HG02571 (cell line): Measurements from ENCODE around the gene PRKAG2.

Source experiments
- ATAC-seq: cut with Tn5 transposase; IDR thresholded peaks from one replicate; pipeline ENCODE4 v1.9.1; 2021; ENCODE audit warnings: mild to moderate bottlenecking, moderate library complexity; ENCODE audit not compliant: unreplicated experiment

PRKAG2 gene

DNA sequence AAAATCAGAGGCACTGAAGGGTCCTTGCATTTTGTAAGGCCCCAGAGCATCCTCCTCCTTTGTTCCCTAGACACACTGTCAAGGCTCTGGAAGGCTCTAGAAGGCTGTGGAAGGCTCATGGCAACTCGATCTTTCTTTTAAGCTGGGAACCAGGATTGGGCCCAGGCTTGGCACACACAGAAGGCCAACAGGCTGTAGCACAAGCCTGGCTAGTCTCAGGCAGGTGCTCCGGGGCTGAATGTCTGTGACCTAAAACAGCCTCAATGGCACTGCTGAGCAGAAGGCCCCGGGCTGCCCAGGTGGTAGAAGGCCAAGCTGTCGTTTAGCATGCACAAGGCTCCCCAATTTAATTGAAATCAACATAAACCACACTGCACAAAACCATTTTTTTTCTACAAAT is 55.7 kb downstream of the PRKAG2 start:
- no peak for ATAC-seq

DNA sequence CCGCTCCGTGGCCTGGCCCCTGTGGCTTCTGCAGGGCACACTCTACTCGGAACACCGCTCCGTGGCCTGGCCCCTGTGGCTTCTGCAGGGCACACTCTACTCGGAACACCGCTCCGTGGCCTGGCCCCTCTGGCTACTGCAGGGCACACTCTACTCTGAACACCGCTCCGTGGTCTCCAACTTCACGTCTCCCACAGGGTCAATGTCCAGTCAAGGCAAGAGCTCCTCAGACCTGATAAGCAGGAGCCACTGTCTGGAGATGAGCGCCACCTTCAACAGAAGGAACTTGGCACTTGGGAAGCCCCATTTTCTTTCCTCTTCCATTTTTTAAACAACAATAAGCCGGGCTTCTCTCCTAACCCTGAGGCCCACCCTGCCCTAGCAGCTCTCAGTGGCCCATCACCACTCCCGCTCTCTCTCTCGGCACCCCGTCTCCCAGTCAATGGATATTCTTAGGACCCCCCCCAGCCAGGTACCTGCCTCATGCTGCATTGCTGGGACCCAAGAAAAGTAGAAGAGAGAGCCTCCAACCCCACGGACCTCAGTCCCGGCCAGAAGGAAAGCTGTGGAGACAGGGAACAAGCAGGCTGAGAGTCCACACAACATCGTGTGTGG is 56.3 kb downstream of the PRKAG2 start:
- no peak for ATAC-seq

DNA sequence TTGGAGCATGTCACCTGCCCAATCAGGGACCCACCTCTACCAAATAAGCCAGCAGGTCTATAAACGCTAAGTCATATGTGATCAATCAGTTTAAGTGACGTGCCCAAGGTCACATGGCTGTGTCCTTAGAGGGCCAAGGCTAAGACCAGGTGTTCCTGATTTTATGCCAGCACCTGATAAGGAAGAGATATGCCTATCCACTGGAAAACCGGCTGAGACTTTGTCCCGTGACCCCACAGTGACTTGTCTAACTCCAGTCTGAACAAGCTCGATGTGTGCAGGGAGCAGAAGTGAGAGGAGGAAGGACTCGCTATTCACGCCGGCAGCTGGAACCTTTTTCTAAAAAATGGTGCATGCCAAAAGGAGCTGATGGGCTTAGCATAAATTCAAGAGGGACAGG is 57.0 kb downstream of the PRKAG2 start:
- ATAC-seq: no peak

- ATAC-seq: no peak
Observed at GRCh38 chr7:151818674-151819519, 58.0 kb downstream of the PRKAG2 start.

DNA sequence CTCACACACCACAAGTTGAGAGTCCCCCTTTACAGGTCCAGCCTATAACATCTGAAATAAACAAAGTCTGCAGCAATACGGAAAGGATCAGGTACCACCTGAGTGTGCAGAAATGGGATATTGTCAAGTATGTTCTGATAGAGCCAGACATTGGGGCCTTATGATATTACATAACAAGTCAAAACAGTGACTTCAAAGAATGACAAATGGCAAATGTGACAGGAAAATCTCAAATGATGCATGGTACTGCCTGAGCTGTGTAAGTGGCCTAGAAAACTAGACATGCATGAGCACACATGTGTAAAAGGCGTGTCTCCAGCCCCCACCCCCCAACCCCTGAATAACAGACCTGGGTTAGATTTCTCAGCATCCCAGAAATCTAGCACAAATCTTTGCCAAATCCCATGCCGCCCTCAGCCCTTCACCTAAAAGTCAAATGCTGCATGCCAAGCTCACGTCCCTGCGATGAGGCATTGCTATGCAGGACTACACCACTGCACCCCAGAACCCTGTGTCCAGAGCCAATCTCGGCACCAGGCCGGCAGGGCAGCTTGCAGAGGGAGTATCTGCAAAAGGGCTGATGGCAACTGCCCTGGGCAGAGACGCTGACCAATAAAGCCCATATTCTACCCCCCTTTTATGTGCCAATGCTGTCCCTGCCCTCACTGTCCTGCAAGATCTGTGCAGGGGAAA is 58.8 kb downstream of the PRKAG2 start:
- no peak for ATAC-seq

DNA sequence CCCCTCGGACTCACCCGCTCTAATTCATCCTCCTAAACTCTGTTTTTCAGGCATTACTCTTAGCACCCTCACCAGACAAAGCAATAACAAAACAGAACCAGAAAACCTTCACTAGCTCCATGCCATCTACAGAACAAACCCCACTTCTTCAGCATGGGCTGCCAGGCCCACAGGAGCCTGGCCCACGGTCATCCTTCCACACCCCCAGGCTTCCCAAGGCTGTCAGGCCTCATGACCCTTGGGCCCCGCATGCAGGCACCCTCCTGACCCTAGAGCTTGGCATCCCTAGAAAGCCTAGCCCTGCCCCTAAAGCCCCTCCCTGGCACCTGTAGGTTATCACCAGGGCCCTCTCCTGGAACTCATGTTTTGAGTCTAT is 59.6 kb downstream of the PRKAG2 start:
- ATAC-seq: no peak

DNA sequence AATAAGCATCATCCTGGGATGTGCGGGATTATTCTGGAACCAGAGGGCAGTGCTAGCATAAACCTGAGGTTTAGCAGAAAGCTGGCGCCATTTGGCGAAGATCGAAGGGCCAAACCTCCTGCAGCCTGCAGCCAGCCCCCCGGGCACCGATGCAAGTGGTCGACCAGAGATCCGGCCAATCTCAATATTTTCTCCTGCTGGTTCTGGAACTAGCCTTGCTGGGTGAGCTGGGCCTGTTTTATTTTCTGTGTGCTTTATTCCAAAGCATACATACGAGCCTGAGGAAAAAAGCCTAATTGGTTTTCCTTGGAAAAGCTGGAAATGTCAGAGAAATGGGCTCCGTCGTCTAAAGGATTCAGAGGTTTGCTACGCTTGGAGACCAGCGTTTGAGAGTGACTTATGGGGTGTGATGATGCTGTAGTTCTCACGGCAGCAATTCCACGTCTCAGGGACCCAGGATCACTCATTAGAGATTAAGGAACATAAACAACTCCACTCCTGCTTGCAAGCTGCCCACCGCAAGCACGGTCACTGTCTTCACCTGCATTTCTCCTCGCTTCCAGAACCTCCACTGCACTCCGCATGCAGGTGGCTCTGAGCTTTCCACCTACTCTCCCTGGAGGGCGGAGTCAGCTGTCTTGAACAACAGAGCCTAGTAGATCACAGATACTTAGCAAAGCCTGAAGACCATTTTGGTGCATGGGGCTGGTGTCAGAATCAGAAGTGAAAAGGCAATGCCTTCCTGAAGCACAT is 60.2 kb downstream of the PRKAG2 start:
- no peak for ATAC-seq

DNA sequence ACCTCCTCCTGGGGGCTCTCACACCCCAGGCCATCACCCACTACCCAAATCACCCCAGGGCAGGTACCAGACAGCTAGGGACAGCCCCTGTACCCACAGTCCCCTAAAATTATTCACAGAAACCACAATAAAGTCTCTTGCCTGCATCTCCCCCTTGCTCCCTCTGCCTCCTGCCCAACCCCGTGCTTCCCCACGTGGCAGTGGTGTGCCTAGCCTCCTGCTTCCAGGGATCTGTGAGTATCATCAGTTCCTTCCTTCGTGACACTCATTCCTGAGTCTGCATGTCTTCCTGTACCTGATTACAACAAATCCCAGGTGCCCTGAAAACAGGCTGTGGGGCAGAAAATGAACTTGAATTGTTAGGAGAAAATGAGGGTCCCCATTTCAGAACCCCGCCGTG is 61.5 kb downstream of the PRKAG2 start:
- no peak for ATAC-seq

- no peak for ATAC-seq
Observed at GRCh38 chr7:151814400-151815009, 62.4 kb downstream of the PRKAG2 start.

GRCh38 chr7:151813997-151814396 is 62.9 kb downstream of the PRKAG2 start:
- no peak for ATAC-seq

DNA sequence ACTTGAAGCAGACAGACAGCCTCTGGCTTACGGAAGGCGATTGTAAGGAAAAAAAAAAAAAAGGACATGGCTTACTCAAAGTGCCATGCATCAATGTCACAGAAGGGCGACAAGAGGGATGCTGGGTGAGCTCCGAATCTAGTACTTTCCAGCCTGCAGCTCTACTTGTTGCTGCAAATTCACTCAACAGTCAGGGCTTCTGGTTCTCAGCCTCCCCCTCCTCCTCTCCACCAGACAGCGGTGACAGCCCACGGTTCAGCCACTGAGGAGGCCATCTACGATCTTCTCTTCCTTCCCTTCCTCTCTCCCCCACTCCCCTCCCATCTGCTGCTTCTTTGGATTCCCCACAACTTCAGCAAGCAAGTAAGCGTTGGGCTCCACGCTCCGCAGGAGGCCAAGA is 63.5 kb downstream of the PRKAG2 start:
- ATAC-seq: no peak

DNA sequence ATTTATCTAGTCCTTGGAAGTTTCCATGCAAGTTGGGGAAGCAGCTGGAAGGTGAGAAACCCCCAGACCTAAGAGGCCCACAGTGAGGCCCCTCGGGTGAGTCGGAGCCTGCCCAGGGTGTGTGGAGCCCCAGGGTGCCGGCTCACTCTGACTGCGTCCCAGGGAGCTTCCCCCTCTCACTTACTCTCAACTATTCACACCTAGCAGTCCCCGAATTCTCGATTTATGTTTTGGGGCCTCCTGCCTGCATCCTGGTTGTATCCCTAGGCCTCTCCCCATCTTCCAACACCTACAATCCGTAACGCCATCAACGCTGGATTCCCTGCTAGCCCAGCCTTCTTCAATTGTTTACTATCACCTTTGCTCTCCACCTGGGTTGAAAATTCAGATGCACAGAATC is 63.9 kb downstream of the PRKAG2 start:
- no peak for ATAC-seq

- ATAC-seq: no peak
Observed at GRCh38 chr7:151810441-151811232, 66.3 kb downstream of the PRKAG2 start.

GRCh38 chr7:151809864-151810170 is 67.1 kb downstream of the PRKAG2 start:
- no peak for ATAC-seq

- no peak for ATAC-seq
Observed at GRCh38 chr7:151809146-151809863, 67.6 kb downstream of the PRKAG2 start.

GRCh38 chr7:151808400-151809145 is 68.3 kb downstream of the PRKAG2 start:
- no peak for ATAC-seq

GRCh38 chr7:151807846-151808245 is 69.1 kb downstream of the PRKAG2 start:
- no peak for ATAC-seq

- ATAC-seq: no peak
Observed at GRCh38 chr7:151806952-151807775, 69.8 kb downstream of the PRKAG2 start.
